Ramos (cell line): Measurements from ENCODE around the gene MAP2K1.
"Not testable (repeated sequence)": the region's sequence is repeated elsewhere in the genome, so short reads cannot be mapped to it uniquely, and the experiment has no call there.

Source experiments
- in situ Hi-C: fragments of 300-500 bp; cut with MboI; formaldehyde crosslinking; loops from one replicate; pipeline ENCODE4 v1.14.3; 2022; ENCODE audit warnings: low sequenced_read_pairs; ENCODE audit not compliant: unreplicated experiment

MAP2K1 gene

DNA sequence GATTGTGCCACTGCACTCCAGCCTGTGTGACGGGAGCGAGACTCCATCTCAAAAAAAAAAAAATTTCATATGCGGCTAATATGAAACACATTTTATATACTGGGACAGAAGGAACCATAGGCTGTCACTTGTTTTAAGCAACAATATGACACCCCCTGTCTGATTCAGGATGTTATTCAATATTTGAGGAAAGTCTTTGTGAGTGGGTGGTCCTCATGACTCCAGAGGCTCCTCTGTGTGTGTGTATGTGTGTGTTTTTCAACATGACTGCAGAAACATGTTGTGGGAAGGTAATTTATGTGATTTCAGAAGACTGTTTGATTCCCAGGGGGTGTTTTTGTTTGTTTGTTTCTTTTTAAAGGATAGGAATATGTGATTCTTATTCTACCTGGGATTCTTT, 32.8 kb downstream of the MAP2K1 start:
- in situ Hi-C loops, result no loop called here

- in situ Hi-C loops, result no loop called here
These were observed 35.6 kb downstream of the MAP2K1 start for GRCh38 chr15:66422347-66422746.

DNA sequence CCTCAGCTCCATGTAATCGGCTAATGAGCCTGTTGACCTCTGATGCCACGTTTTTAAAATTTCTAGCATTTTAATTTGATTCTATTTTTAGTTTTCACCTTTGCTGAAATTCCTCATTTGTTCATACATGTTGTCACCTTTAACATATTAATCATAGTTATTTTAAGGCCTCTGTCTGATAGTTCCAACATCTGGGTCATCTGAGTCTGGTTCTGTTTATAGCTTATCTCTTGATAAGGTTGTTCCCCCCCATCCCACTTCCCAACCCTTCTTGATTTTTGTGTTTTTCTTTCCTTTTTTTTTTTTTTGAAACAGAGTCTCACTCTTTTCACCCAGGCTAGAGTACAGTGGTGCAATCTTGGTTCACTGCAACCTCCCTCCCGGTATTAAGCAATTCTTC, 36.4 kb downstream of the MAP2K1 start:
- in situ Hi-C loops, result no loop called here

GRCh38 chr15:66424963-66425612, 38.4 kb downstream of the MAP2K1 start:
- in situ Hi-C loops, result no loop called here

DNA sequence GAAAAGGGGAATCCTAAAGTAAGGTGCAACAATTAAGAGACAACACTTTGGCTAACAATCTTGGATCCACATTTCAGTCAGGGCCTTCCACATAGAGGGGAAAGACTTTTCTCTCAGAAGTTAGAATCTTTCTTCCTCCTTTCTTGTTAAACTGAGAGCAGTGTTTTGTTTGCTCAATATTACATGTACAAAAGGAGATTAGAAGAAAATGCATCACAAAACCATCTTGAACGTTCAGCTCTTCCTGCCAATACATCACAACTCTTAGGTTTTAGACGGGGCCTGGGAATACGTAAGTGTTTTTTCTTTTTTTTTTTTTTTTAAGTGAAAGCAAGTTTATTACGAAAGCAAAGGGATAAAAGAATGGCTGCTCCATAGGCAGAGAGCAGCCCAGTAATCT, 39.1 kb downstream of the MAP2K1 start:
- in situ Hi-C loops, result no loop called here

DNA sequence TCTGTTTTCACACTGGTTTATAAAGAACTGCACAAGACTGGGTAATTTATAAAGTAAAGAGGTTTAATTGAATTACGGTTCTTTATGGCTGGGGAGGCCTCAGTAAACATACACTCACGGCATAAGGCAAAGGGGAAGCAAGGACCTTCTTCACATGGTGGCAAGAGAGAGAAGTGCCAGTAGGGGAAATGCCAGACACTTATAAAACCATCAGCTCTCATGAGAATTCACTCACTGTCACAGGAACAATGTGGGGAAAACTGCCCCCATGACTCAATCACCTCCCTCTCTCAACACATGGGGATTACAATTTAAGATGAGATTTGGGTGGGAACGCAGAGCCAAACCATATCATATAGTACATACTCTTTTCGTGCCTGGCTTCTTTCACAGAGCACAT, 42.4 kb downstream of the MAP2K1 start:
- in situ Hi-C loops, result no loop called here

- in situ Hi-C loops, result no loop called here
These were observed 42.8 kb downstream of the MAP2K1 start for GRCh38 chr15:66429546-66429945.

DNA sequence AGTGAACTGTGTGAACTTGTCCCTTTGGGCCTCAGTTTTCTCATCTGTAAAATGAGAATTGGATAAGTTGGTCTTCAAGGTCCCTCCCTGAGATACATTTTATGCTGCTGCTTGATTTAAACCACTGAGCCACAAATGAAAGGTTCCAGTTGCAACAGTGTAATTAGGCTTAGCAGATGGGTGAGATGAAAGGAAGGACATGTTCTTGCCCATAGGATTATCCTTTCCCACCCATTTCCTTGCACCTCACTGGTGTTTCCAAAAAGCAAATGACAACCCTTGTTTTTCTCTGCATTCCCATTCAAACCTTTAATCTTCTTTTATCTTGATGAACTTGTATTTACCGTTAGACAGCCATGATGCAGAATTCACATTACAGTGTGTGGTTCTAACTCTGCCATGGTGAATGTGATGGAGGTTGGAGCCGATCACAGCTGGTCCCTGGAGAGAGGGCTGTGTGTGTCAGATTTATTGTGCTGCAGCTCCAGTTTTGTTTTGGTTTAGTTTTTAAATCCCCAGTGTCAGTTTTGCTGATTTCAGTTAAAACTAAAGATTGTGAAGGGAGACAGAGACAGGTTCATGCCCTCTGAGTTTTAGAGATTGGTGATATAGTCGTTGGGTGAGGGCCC, 44.0 kb downstream of the MAP2K1 start:
- in situ Hi-C loops, result no loop called here

DNA sequence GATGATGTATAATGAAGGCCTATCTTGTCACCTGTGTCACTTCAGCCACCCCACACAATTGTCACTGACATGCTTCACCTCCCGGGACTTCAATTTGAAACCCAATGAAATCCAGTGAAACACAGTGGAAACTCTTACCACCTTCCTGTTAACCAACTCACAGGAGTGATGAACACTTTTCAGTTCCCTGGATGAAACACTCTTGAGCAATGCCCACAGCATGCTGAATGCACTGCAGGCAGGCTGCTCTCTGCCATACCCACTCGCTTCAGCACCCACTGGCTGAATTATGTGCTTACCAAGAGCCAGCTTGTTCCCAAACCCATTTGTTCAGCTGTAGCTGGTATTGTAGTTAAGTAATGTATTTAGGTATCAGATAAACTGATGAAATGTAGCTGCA, 47.0 kb downstream of the MAP2K1 start:
- in situ Hi-C loops, result no loop called here

DNA sequence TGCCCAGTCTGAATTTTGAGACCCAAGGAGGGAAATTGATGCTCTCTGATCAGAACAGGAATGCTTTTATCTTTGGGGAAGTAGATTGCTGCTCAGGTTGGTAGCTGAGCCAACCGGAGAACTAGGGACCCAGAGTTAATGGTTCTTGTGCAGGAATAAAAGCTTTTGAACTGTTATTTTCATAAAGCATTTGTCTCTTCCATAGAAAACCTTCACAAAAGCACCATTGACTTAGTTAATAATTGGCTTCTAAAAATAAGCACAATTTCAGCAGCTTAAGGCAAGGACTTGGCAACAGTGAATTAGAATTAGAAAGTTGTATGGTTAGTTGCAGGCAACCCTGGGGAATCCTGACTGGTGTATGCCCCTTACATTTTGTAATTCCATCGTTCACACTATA, 53.8 kb downstream of the MAP2K1 start:
- in situ Hi-C loops, result no loop called here

- in situ Hi-C loops, result no loop called here
These were observed 65.7 kb downstream of the MAP2K1 start for GRCh38 chr15:66452420-66452819.

DNA sequence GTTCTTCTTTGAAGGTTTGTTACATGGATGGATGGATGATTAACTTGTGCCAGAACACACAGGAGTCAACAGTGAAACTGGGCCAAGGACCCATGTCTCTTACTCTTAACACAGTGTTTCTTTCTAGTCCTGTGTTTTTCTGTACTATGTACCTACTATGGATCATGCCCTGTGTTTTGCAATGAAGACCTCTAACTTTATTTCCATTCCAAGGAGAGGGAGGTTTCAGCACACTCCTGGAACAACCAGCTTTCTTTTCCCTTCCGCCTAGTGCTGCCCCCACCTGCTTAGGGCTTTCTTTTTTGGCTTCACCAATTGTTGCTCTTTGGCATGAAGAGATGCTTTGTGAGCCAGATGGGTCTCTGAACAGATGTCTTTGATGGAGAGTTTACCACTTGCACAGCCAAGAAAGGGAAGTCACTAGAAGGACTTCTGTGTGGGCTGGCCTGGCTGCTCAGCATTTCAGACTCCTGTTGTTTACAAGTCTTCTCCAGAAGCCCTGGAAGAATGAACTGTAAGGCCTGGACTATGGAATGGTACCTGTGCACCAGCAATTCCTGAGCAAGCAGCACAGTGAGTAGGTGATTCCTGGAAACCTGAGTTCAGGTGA, 66.4 kb downstream of the MAP2K1 start:
- in situ Hi-C loops, result no loop called here

- in situ Hi-C loops, result no loop called here
These were observed 67.4 kb downstream of the MAP2K1 start for GRCh38 chr15:66454143-66454542.

- in situ Hi-C loops, result no loop called here
These were observed 69.5 kb downstream of the MAP2K1 start for GRCh38 chr15:66456211-66456610.

DNA sequence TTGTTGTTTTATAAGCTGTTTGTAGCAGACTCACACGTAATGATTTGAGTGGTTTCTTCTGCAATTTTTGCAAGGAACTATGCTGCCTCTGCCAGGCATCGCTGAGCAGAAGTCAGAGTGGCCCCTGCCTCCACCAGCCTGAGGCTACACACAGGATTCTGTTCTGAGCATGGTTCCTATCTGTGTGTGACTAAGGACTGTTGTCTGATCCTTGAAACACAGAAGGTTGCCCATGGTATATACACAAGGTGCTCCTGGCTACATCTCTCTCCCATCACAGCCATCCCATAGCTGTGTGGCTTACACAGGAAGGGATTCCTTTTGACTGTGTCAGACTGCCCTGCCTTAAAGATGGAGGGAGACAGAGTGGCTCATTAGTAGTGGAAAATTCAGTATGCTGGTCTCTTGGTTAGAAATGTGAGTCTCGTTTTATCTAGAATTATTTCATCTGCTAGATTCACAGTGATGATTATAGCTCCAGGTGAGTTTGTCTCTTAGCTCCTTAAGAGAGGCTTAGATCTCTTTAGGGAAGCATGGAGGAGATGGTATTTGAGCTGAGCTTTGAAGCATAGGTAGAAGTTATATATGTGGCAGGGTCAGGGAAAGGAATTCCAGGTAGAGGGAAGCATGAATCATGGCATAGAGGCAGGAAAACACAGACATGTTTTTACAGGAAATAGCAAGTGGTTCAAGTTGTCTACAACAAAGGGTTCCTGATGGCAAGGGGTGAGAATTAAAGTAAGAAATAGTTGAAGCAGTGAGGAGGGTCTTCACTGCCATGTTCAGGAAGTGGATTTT, 73.3 kb downstream of the MAP2K1 start:
- in situ Hi-C loops, result no loop called here

- in situ Hi-C loops, result not testable (repeated sequence)
These were observed 74.6 kb downstream of the MAP2K1 start for GRCh38 chr15:66461294-66461693.

- in situ Hi-C loops, result no loop called here
These were observed 75.2 kb downstream of the MAP2K1 start for GRCh38 chr15:66461917-66462316.

DNA sequence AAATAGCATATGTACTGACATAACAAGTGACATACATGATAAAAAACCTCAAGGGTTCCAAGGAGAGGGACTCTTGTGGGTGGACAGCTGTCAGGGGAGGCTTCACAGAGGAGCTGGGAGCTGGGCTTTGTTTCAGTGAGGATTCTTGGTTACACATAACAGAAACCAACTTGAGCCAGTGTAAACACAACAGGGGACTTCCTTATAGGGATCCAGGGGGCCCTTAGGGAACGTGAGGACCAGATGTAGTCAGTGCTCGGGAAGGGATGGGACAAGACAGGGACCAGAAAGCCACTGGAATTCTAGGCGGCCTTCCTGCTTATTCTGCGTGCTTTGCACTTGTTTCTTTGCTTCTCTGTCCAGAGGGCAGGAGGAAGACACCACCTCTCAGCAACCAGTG, 75.9 kb downstream of the MAP2K1 start:
- in situ Hi-C loops, result no loop called here

GRCh38 chr15:66465294-66465693, 78.6 kb downstream of the MAP2K1 start:
- in situ Hi-C loops, result not testable (repeated sequence)

GRCh38 chr15:66467162-66468040, 80.7 kb downstream of the MAP2K1 start:
- in situ Hi-C loops, result not testable (repeated sequence)
